ENCODE measurements around the gene FEM1B.

GRCh38 chr15:68290715-68291114 is 13.2 kb downstream of the FEM1B start:
- TF ChIP-seq POLR2A (IDR thresholded peaks at IDR 0.05; ENCODE audit: low read depth, low read length) (no peak), POLR2AphosphoS5 (IDR thresholded peaks at IDR 0.05; ENCODE audit: low read depth, low read length) (no peak), TAF1 (IDR thresholded peaks at IDR 0.05; ENCODE audit: low read depth, low read length) (no peak), SPI1 (IDR thresholded peaks at IDR 0.05; ENCODE audit: low read depth, low read length) (no peak), PAX5 (IDR thresholded peaks at IDR 0.05; ENCODE audit: insufficient read depth, low read length, severe bottlenecking) (no peak)
